ENCODE results near the gene PRKCA. TPM values are rescaled to one million over a fixed set of nuclear protein-coding genes. Genes with fewer than 3 reads are reported as not detected.

Gene PRKCA
- polyA plus RNA-seq, 2 of the 4 experiments (the other 2 are of a cell fraction), result 28.8 to 65.0 TPM

- POLR2A ChIA-PET, result no interaction called here
- H3K4me2 ChIP-seq, result no peak overlapping the region
Measured at GRCh38 chr17:66837885-66838665, 535.7 kb downstream of the PRKCA start.

GRCh38 chr17:66839616-66840015, 537.2 kb downstream of the PRKCA start:
- ATAC-seq (no peak), FAIRE-seq (no peak), DNase-seq (ENCODE audit: low read depth in 1 of 2, low spot score in 1 of 2) (no peak)
- TF ChIP-seq FOSL2 (IDR thresholded peaks at IDR 0.05) (no peak), FOSL2 (CRISPR knock-in tag; IDR thresholded peaks at IDR 0.05) (no peak), ESRRA (IDR thresholded peaks at IDR 0.05; ENCODE audit: borderline replicate concordance, low read length) (no peak), KDM1A (IDR thresholded peaks at IDR 0.05; ENCODE audit: low read depth) (no peak), POLR2AphosphoS2 (conservative IDR thresholded peaks at IDR 0.05; ENCODE audit: low read length) (no peak), HOXB13 (CRISPR knock-in tag; IDR thresholded peaks at IDR 0.05; ENCODE audit: low read depth) (no peak), ATOH8 (CRISPR knock-in tag; IDR thresholded peaks at IDR 0.05; ENCODE audit: low read depth) (no peak), CHD4 (IDR thresholded peaks at IDR 0.05; ENCODE audit: borderline replicate concordance) (no peak)
- H3K27ac ChIP-seq, result no peak overlapping the region
- H3K4me2 ChIP-seq, result no peak overlapping the region
- ChIA-PET POLR2A (no interaction called here), CTCF (interaction anchor here (1.3 kb wide), 1 partner anchor 76 kb away, joined by 4 read pairs; no protein-coding TSS in a partner anchor)
- 0 out of 3 replicates have a peak, but pooled peaks cover 4% of the 10 kb centered on the region for H3K4me1 ChIP-seq
- 64% methylated on average over 9 of the region's 9 CpGs for WGBS (ENCODE audit: missing lambda C conversion rate)
- H3K4me3 ChIP-seq, result no peak overlapping the region
- no peaks in the 10 kb centered on the region for H3K9me3 ChIP-seq

More at GRCh38 chr17:66837885-66838665, 535.7 kb downstream of the PRKCA start:
- Histone ChIP-seq H3K27ac (no peak overlapping the region), H3K4me3 (no peak overlapping the region), H3K9me3 (no peaks in the 10 kb centered on the region), H3K4me1 (0 out of 3 replicates have a peak, but pooled peaks cover 4% of the 10 kb centered on the region)
- CTCF ChIA-PET, result interaction anchor here (1.2 kb wide), 1 partner anchor 139 kb away, joined by 3 read pairs; no protein-coding TSS in a partner anchor
- ATAC-seq, result no peak
- no peak for DNase-seq (ENCODE audit: low read depth in 1 of 2, low spot score in 1 of 2)
- no peak for FAIRE-seq
- WGBS (ENCODE audit: missing lambda C conversion rate), result 62% methylated on average over 11 of the region's 11 CpGs
- no peak for TF ChIP-seq RFX5 (IDR thresholded peaks at IDR 0.05)
- no peak for TF ChIP-seq CTCF (IDR thresholded peaks at IDR 0.05)
- TF ChIP-seq, protein P1, sequence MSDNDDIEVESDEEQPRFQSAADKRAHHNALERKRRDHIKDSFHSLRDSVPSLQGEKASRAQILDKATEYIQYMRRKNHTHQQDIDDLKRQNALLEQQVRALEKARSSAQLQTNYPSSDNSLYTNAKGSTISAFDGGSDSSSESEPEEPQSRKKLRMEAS (IDR thresholded peaks at IDR 0.05), result no peak
- TF ChIP-seq MAFK (IDR thresholded peaks at IDR 0.05; ENCODE audit: partially characterized antibody), result peak; percentile 92

DNA sequence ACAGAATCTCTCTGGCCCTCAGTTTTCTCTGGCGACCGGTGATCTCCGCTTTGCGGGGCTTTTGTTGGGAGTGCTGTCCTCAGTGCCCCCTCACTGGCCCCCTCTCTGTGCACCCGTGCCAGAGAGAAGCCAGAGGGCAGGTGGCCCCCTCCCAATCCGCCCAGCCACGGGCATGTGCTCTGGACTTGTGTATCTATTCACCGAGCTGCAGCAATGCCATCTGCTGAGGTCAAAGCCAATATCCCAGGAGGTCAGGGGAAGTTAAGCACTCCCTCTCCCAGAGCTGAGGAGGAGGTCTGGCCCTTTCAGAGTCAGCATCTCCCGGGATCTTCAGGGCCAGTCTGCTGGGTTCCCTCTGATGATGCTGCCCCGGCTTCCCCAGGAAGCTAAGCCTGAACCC, 537.6 kb downstream of the PRKCA start:
- 44% methylated on average over 7 of the region's 10 CpGs for WGBS (ENCODE audit: missing lambda C conversion rate)
- no peak overlapping the region for H3K4me3 ChIP-seq
- no peaks in the 10 kb centered on the region for H3K9me3 ChIP-seq
- 0 out of 3 replicates have a peak, but pooled peaks cover 4% of the 10 kb centered on the region for H3K4me1 ChIP-seq
- FAIRE-seq (no peak), ATAC-seq (no peak), DNase-seq (ENCODE audit: low read depth in 1 of 2, low spot score in 1 of 2) (no peak)
- ChIA-PET POLR2A (no interaction called here), CTCF (interaction anchor here (1.3 kb wide), 1 partner anchor 75 kb away, joined by 4 read pairs; no protein-coding TSS in a partner anchor)
- H3K4me2 ChIP-seq, result no peak overlapping the region
- TF ChIP-seq MYC (IDR thresholded peaks at IDR 0.05; ENCODE audit: borderline replicate concordance, low read length) (no peak), POLR2AphosphoS2 (conservative IDR thresholded peaks at IDR 0.05; ENCODE audit: low read length) (no peak), CTCF (IDR thresholded peaks at IDR 0.05) (no peak)
- no peak overlapping the region for H3K27ac ChIP-seq
